Activated CD8-positive, alpha-beta T cell treated with anti-CD3 and anti-CD28 coated beads for 36 hours (primary cell): Measurements from ENCODE around the gene TTC23. TPM values are rescaled to one million over a fixed set of nuclear protein-coding genes. Genes with fewer than 3 reads are reported as not detected.

ENCODE experiments used
- ATAC-seq: fragments of 200-7000 bp; cut with Tn5 transposase; one replicate; pipeline ENCODE4 v1.10.0; 2021; ENCODE audit warnings: mild to moderate bottlenecking, moderate library complexity
- CTCF ChIA-PET: fragments of 350-600 bp; sonication (Branson Sonifier 250); formaldehyde crosslinking; loops from one replicate; lab custom pipeline; 2021; ENCODE audit warnings: antibody characterized with exemption; lab: Charles Lee
- POLR2A ChIA-PET: fragments of 350-600 bp; sonication (Branson Sonifier 250); formaldehyde crosslinking; loops from one replicate; lab custom pipeline; 2021; ENCODE audit warnings: antibody characterized with exemption; lab: Charles Lee
- DNase-seq: peaks from one replicate; pipeline ENCODE4 v3.0.0-alpha.2; 2020
- H3K27ac Mint-ChIP-seq: one replicate; pipeline ENCODE4 v1.8.0; 2021; ENCODE audit warnings: mild to moderate bottlenecking, mixed read lengths
- H3K27me3 Mint-ChIP-seq: one replicate; pipeline ENCODE4 v1.8.0; 2021; ENCODE audit warnings: mixed read lengths
- H3K36me3 Mint-ChIP-seq: one replicate; pipeline ENCODE4 v1.8.0; 2021; ENCODE audit warnings: low read depth, mixed read lengths
- H3K4me1 Mint-ChIP-seq: one replicate; pipeline ENCODE4 v1.8.0; 2021; ENCODE audit warnings: low read depth, mixed read lengths
- H3K4me3 Mint-ChIP-seq: one replicate; pipeline ENCODE4 v1.8.0; 2021; ENCODE audit warnings: mild to moderate bottlenecking, moderate library complexity, mixed read lengths
- H3K9me3 Mint-ChIP-seq: one replicate; pipeline ENCODE4 v1.8.0; 2021; ENCODE audit warnings: mixed read lengths
- CTCF ChIP-seq: fragments of 200-600 bp; IDR thresholded peaks from one replicate; pipeline ENCODE4 v1.8.0; 2022; ENCODE audit warnings: antibody characterized with exemption, mild to moderate bottlenecking
- intact Hi-C: fragments of 100-400 bp; cut with micrococcal nuclease; formaldehyde crosslinking; loops from one replicate; pipeline ENCODE4 v1.10.0; 2022
- total RNA-seq, 2 experiments: library from RNA; stranded (reverse); gene quantifications; one replicate each; pipeline ENCODE4 v1.2.3, GENCODE V29; 2021

The TTC23 gene
- total RNA-seq, 2 experiments from 2014 or later, result 4.3 to 4.4 TPM

GRCh38 chr15:99158626-99159412 is 90.6 kb downstream of the TTC23 start:
- no peak overlapping the region for H3K27ac Mint-ChIP-seq
- ChIA-PET POLR2A (no interaction called here), CTCF (no interaction called here)
- ATAC-seq (no peak), DNase-seq (no peak)
- no peaks in the 10 kb centered on the region for H3K9me3 Mint-ChIP-seq
- H3K4me3 Mint-ChIP-seq, result no peak overlapping the region
- no peaks in the 10 kb centered on the region for H3K36me3 Mint-ChIP-seq
- intact Hi-C loops, result no loop called here
- peaks cover 6% of the 10 kb centered on the region for H3K4me1 Mint-ChIP-seq
- no peak for TF ChIP-seq CTCF
- H3K27me3 Mint-ChIP-seq, result no peaks in the 10 kb centered on the region

DNA sequence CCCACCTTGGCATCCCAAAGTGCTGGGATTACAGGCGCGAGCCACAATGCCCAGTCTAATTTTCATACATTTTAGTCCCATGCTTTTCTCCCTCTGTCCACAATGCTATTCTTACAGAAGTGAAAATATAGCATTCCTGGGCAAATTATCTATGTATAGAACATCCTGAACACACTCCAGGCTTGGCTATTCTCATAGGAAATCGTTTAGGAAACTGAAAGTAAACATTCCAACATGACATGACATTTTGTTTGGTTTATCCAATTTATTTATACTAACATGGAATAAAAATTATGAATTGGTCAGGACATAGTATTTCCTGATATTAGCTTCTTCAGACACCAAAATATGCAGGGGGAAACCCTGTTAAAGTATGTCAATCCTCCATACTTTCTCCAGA is 91.9 kb downstream of the TTC23 start:
- Mint-ChIP-seq H3K4me1 (no peaks in the 10 kb centered on the region), H3K27ac (no peak overlapping the region), H3K9me3 (no peaks in the 10 kb centered on the region), H3K36me3 (no peaks in the 10 kb centered on the region), H3K27me3 (no peaks in the 10 kb centered on the region), H3K4me3 (no peak overlapping the region)
- intact Hi-C loops, result no loop called here
- ATAC-seq (no peak), DNase-seq (no peak)
- TF ChIP-seq CTCF, result no peak
- ChIA-PET CTCF (no interaction called here), POLR2A (no interaction called here)

- Mint-ChIP-seq H3K36me3 (no peaks in the 10 kb centered on the region), H3K27ac (no peak overlapping the region), H3K9me3 (no peaks in the 10 kb centered on the region), H3K4me1 (no peaks in the 10 kb centered on the region), H3K27me3 (no peaks in the 10 kb centered on the region), H3K4me3 (no peak overlapping the region)
- CTCF ChIA-PET, result interaction anchor here (1.2 kb wide), 1 partner anchor 56 kb away, joined by 3 read pairs; no protein-coding TSS in a partner anchor
- TF ChIP-seq CTCF, result no peak
- DNase-seq (no peak), ATAC-seq (no peak)
- POLR2A ChIA-PET, result no interaction called here
- intact Hi-C loops, result no loop called here
Observed at GRCh38 chr15:99155961-99156443, 93.4 kb downstream of the TTC23 start.

DNA sequence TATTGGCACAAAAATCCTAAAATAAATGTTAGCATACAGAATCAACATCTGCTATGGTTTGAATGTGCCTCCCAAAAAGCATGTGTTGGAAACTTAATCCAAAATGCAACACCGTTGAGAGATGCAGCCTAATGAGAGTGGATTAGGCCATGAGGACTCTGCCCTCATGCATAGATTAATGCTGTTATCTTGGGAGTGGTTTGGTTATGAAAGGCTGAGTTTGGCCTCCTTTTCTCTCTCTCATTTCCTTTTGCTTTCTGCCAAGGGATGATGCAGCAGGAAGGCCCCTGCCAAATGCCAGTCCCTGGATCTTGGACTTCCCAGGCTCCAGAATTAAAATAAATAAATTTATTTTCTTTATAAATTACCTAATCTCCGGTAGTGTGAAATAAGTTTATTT is 95.1 kb downstream of the TTC23 start:
- intact Hi-C loops, result no loop called here
- H3K9me3 Mint-ChIP-seq, result no peaks in the 10 kb centered on the region
- H3K4me3 Mint-ChIP-seq, result no peak overlapping the region
- no peaks in the 10 kb centered on the region for H3K36me3 Mint-ChIP-seq
- ATAC-seq (no peak), DNase-seq (no peak)
- POLR2A ChIA-PET, result no interaction called here
- no peak overlapping the region for H3K27ac Mint-ChIP-seq
- CTCF ChIA-PET, result no interaction called here
- TF ChIP-seq CTCF, result no peak
- no peaks in the 10 kb centered on the region for H3K4me1 Mint-ChIP-seq
- H3K27me3 Mint-ChIP-seq, result no peaks in the 10 kb centered on the region

GRCh38 chr15:99153026-99153535 is 96.3 kb downstream of the TTC23 start:
- Mint-ChIP-seq H3K27me3 (no peaks in the 10 kb centered on the region), H3K27ac (no peak overlapping the region), H3K4me3 (no peak overlapping the region), H3K36me3 (no peaks in the 10 kb centered on the region), H3K9me3 (no peaks in the 10 kb centered on the region), H3K4me1 (no peaks in the 10 kb centered on the region)
- ChIA-PET POLR2A (no interaction called here), CTCF (no interaction called here)
- TF ChIP-seq CTCF, result no peak
- intact Hi-C loops, result no loop called here
- no peak for DNase-seq
- no peak for ATAC-seq
